ENCODE data around the gene COX8A. TPM values are rescaled to one million over a fixed set of nuclear protein-coding genes. Genes with fewer than 3 reads are reported as not detected.
A peak's percentile ranks its signal among the peaks of the same experiment; 100 is the strongest.

Gene COX8A
- total and polyA plus RNA-seq, 2 of the 8 experiments (the other 6 are each of a cell fraction or from before 2014, with no cell fraction given), result 365 to 1,720 TPM

- 94% methylated on average over 25 of the region's 35 CpGs; no CpG with 5 or more reads in 1 of the 2 experiments for WGBS, 2 experiments (ENCODE audit: extremely low coverage in 1 of 2, insufficient coverage in 1 of 2, insufficient read length in 1 of 2, insufficient replicate concordance in 2 of 2, low coverage in 1 of 2, low lambda C conversion rate in 2 of 2, missing lambda C conversion rate in 1 of 2)
- CTCF ChIA-PET (ENCODE audit: partially characterized antibody), result interaction anchor here (0.6 to 8.2 kb wide), 18 partner anchors 8 to 141 kb away, joined by 3 to 74 read pairs (median 4); no protein-coding TSS in a partner anchor
- no peak overlapping the region for H3K9ac ChIP-seq (replicated peaks in 1 of 4; ENCODE audit: extremely low read depth in 1 of 4, low read depth in 3 of 4, low read length in 3 of 4)
- TF ChIP-seq HDAC2 (IDR thresholded peaks at IDR 0.05; ENCODE audit: borderline replicate concordance in 1 of 2, low read depth in 2 of 2, low read length in 2 of 2) (no peak), CHD2 (IDR thresholded peaks at IDR 0.05; ENCODE audit: low read length) (no peak), POLR2AphosphoS5 (IDR thresholded peaks at IDR 0.05; ENCODE audit: low read depth, low read length) (no peak), USF2 (IDR thresholded peaks at IDR 0.05; ENCODE audit: low read length) (no peak), CBX8 (IDR thresholded peaks at IDR 0.05; ENCODE audit: borderline replicate concordance, low read depth, low read length) (no peak), GTF2F1 (IDR thresholded peaks at IDR 0.05; ENCODE audit: borderline replicate concordance, low read depth, low read length) (no peak)
- TF ChIP-seq, protein P1, sequence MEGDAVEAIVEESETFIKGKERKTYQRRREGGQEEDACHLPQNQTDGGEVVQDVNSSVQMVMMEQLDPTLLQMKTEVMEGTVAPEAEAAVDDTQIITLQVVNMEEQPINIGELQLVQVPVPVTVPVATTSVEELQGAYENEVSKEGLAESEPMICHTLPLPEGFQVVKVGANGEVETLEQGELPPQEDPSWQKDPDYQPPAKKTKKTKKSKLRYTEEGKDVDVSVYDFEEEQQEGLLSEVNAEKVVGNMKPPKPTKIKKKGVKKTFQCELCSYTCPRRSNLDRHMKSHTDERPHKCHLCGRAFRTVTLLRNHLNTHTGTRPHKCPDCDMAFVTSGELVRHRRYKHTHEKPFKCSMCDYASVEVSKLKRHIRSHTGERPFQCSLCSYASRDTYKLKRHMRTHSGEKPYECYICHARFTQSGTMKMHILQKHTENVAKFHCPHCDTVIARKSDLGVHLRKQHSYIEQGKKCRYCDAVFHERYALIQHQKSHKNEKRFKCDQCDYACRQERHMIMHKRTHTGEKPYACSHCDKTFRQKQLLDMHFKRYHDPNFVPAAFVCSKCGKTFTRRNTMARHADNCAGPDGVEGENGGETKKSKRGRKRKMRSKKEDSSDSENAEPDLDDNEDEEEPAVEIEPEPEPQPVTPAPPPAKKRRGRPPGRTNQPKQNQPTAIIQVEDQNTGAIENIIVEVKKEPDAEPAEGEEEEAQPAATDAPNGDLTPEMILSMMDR (IDR thresholded peaks at IDR 0.05; ENCODE audit: control extremely low read depth in 1 of 3, insufficient read depth in 1 of 3, low read depth in 1 of 3, low read length in 3 of 3), result no peak
Measured at GRCh38 chr11:64015935-64016845, 41.8 kb downstream of the COX8A start.

More at GRCh38 chr11:64015935-64016845, 41.8 kb downstream of the COX8A start:
- Histone ChIP-seq H2BK120ac (replicated peaks; ENCODE audit: low read depth, low read length) (no peak overlapping the region), H4K5ac (ENCODE audit: insufficient read length, low read depth, low read length) (no peak overlapping the region), H3K4me3 (ENCODE audit: extremely low read depth in 1 of 4, insufficient read depth in 2 of 4, low read depth in 3 of 4, low read length in 4 of 4) (no peak overlapping the region), H2AK5ac (ENCODE audit: low read depth, low read length) (peak overlapping the region; percentile 16; the same call in 1 of the 2 replicates), H2BK15ac (ENCODE audit: low read length) (no peak overlapping the region), H3K56ac (replicated peaks; ENCODE audit: insufficient read length, low read depth, low read length) (no peak overlapping the region), H4K20me1 (replicated peaks in 1 of 2; ENCODE audit: control insufficient read depth in 1 of 2, insufficient read depth in 2 of 2, low read length in 2 of 2) (peaks cover 3 to 4% of the 10 kb centered on the region in 2 experiments), H3K36me3 (ENCODE audit: control insufficient read depth in 2 of 4, insufficient read depth in 4 of 4, low read length in 3 of 4) (no peaks in the 10 kb centered on the region), H3K27me3 (replicated peaks in 1 of 4; ENCODE audit: control insufficient read depth in 3 of 4, extremely low read depth in 1 of 4, insufficient read depth in 3 of 4, low read length in 3 of 4) (peaks cover 2 to 56% (median 32%) of the 10 kb centered on the region in 4 experiments), H3K9me3 (ENCODE audit: insufficient read depth in 2 of 2, low read depth in 1 of 2, low read length in 1 of 2) (no peaks in the 10 kb centered on the region; a peak in 1 of 4 replicates), H4K91ac (replicated peaks; ENCODE audit: insufficient read length, low read length) (no peak overlapping the region), H3K18ac (ENCODE audit: extremely low read depth, low read length) (no peak overlapping the region), H2AFZ (ENCODE audit: low read length) (no peak overlapping the region), H4K8ac (ENCODE audit: extremely low read depth, insufficient read depth, low read length) (no peak overlapping the region), H3K79me1 (ENCODE audit: low read depth, low read length) (no peaks in the 10 kb centered on the region), H2BK5ac (ENCODE audit: low read depth, low read length) (no peak overlapping the region; the same call in 1 of the 2 replicates), H3K23ac (ENCODE audit: insufficient read length) (no peak overlapping the region), H3K4me1 (replicated peaks in 1 of 4; ENCODE audit: control insufficient read depth in 3 of 4, insufficient read depth in 4 of 4, low read length in 3 of 4) (peaks cover 0 to 13% (median 7%) of the 10 kb centered on the region in 4 experiments; a peak in 6 of 7 replicates), H3K23me2 (ENCODE audit: low read depth, low read length) (no peaks in the 10 kb centered on the region), H2BK12ac (ENCODE audit: low read depth, low read length) (no peak overlapping the region), H3K4ac (replicated peaks; ENCODE audit: insufficient read length, low read depth, low read length) (no peak overlapping the region), H3K14ac (ENCODE audit: insufficient read length) (no peak overlapping the region), H3K79me2 (ENCODE audit: control insufficient read depth in 1 of 2, insufficient read depth in 2 of 2, low read length in 2 of 2) (no peaks in the 10 kb centered on the region), H2BK20ac (ENCODE audit: low read length) (no peak overlapping the region), H3K4me2 (ENCODE audit: insufficient read depth in 1 of 2, low read depth in 2 of 2, low read length in 2 of 2) (no peak overlapping the region), H3K27ac (ENCODE audit: low read depth, low read length) (no peak overlapping the region)
- FAIRE-seq (no peak), DNase-seq (ENCODE audit: low read depth in 1 of 2, low spot score in 2 of 2) (no peak)
- POLR2A ChIA-PET (ENCODE audit: partially characterized antibody), result interaction anchor here (1.1 to 1.8 kb wide), 5 partner anchors 9 to 29 kb away, joined by 3 to 12 read pairs (median 4); no protein-coding TSS in a partner anchor
